Karpas-422 (cell line): ENCODE data around the gene GPER1. TPM values are rescaled to one million over a fixed set of nuclear protein-coding genes. Genes with fewer than 3 reads are reported as not detected.
"Not testable (repeated sequence)": the region's sequence is repeated elsewhere in the genome, so short reads cannot be mapped to it uniquely, and the experiment has no call there.

Experiments used
- DNase-seq: peaks from one replicate; pipeline ENCODE4 v3.0.0-alpha.2; 2015
- H2AFZ ChIP-seq: fragments of 200-600 bp; sonication (generic); 2 replicates; pipeline ENCODE4 v1.6.1; 2014; ENCODE audit warnings: antibody characterized with exemption, low read length, mixed read lengths
- H3K27ac ChIP-seq: fragments of 200-600 bp; sonication (generic); 2 replicates; pipeline ENCODE4 v1.5.1; 2014; ENCODE audit warnings: mild to moderate bottlenecking, low read length, moderate library complexity
- H3K27me3 ChIP-seq: fragments of 200-600 bp; sonication (generic); 2 replicates; pipeline ENCODE4 v1.6.1; 2014; ENCODE audit warnings: low read length, mixed read lengths
- H3K36me3 ChIP-seq: fragments of 200-600 bp; sonication (generic); 2 replicates; pipeline ENCODE4 v1.6.1; 2014; ENCODE audit warnings: low read length, mixed read lengths; ENCODE audit not compliant: insufficient read depth
- H3K4me1 ChIP-seq: fragments of 200-600 bp; sonication (generic); 2 replicates; pipeline ENCODE4 v1.6.1; 2014; ENCODE audit warnings: mild to moderate bottlenecking, low read length, mixed read lengths
- H3K4me2 ChIP-seq: fragments of 200-600 bp; sonication (generic); 2 replicates; pipeline ENCODE4 v1.6.1; 2014; ENCODE audit warnings: low read length, low read depth, mild to moderate bottlenecking; ENCODE audit not compliant: poor library complexity, severe bottlenecking
- H3K4me3 ChIP-seq: fragments of 200-600 bp; sonication (generic); 2 replicates; pipeline ENCODE4 v1.5.1; 2014; ENCODE audit warnings: mild to moderate bottlenecking, antibody characterized with exemption, low read length, mixed read lengths
- H3K79me2 ChIP-seq: fragments of 200-600 bp; sonication (generic); 2 replicates; pipeline ENCODE4 v1.6.1; 2014; ENCODE audit warnings: mild to moderate bottlenecking, low read length, mixed read lengths
- H3K9ac ChIP-seq: fragments of 200-600 bp; sonication (generic); 2 replicates; pipeline ENCODE4 v1.6.0; 2014; ENCODE audit warnings: low read length
- H3K9me2 ChIP-seq: fragments of 200-600 bp; sonication (generic), shearing (Covaris generic); replicated peaks from 2 replicates; pipeline ENCODE4 v1.6.0; 2014; ENCODE audit warnings: mild to moderate bottlenecking, low read length, moderate library complexity; ENCODE audit not compliant: insufficient read depth
- H3K9me3 ChIP-seq: fragments of 300-700, 200-600 bp; sonication (generic); 2 replicates; pipeline ENCODE4 v1.6.1; 2014; ENCODE audit warnings: low read length, mixed read lengths
- H4K20me1 ChIP-seq: fragments of 200-600 bp; sonication (generic); 2 replicates; pipeline ENCODE4 v1.6.1; 2014; ENCODE audit warnings: mild to moderate bottlenecking, antibody characterized with exemption, low read length, low read depth; ENCODE audit not compliant: insufficient read depth
- total RNA-seq: library from RNA; depleted of rRNA; stranded (reverse); fragments of >200 nt; shearing (Covaris generic); gene quantifications from 2 replicates; pipeline ENCODE4 v1.2.3, GENCODE V29; 2014; ENCODE audit warnings: low replicate concordance

The GPER1 gene
- total RNA-seq, 1 experiment from 2014 or later: not detected

GRCh38 chr7:1116383-1117008 is 28.6 kb downstream of the GPER1 start:
- not testable (repeated sequence) for H3K27ac ChIP-seq, DNase-seq, H3K4me3 ChIP-seq, H3K4me2 ChIP-seq, H3K9me3 ChIP-seq, H3K4me1 ChIP-seq, H3K9me2 ChIP-seq, H3K79me2 ChIP-seq, H4K20me1 ChIP-seq, H3K27me3 ChIP-seq, H3K9ac ChIP-seq, H3K36me3 ChIP-seq, H2AFZ ChIP-seq

GRCh38 chr7:1117321-1117928 is 29.5 kb downstream of the GPER1 start:
- H3K36me3 ChIP-seq: no peaks in the 10 kb centered on the region
- H3K4me3 ChIP-seq: no peak overlapping the region
- H3K9me2 ChIP-seq: no peaks in the 10 kb centered on the region
- H3K9ac ChIP-seq: no peak overlapping the region
- no peak overlapping the region for H2AFZ ChIP-seq
- no peaks in the 10 kb centered on the region for H3K9me3 ChIP-seq
- H3K4me1 ChIP-seq: peaks cover under 1% of the 10 kb centered on the region
- H4K20me1 ChIP-seq: peaks cover 9% of the 10 kb centered on the region; the same call in 1 of the 2 replicates
- H3K79me2 ChIP-seq: no peaks in the 10 kb centered on the region
- no peak overlapping the region for H3K27ac ChIP-seq
- no peak overlapping the region for H3K4me2 ChIP-seq
- no peak for DNase-seq
- H3K27me3 ChIP-seq: no peaks in the 10 kb centered on the region

DNA sequence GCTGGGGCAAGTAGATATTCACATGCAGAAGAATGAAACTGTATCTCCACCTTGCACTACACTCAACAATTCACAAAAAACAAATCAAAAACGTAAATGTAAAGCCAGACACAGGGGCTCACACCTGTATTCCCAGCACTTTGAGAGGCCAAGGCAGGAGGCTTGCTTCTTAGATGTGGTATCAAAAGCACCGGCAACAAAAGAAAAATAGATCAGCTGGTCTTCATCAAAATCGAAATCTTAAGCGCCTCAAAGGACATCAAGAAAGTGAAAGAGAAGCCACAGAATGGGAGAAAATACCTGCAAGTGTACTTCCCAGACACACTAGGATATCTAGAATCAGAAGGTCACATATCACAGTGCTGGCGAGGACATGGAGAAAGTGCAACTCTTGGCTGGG is 31.3 kb downstream of the GPER1 start:
- H3K9me3 ChIP-seq: no peaks in the 10 kb centered on the region
- H3K4me1 ChIP-seq: peaks cover 9% of the 10 kb centered on the region
- DNase-seq: no peak
- H3K27ac ChIP-seq: no peak overlapping the region
- no peak overlapping the region for H3K4me3 ChIP-seq
- H2AFZ ChIP-seq: no peak overlapping the region
- H3K27me3 ChIP-seq: no peaks in the 10 kb centered on the region
- H3K9ac ChIP-seq: no peak overlapping the region
- H3K4me2 ChIP-seq: no peak overlapping the region
- H4K20me1 ChIP-seq: peaks cover 21% of the 10 kb centered on the region; the same call in 1 of the 2 replicates
- no peaks in the 10 kb centered on the region for H3K79me2 ChIP-seq
- no peaks in the 10 kb centered on the region for H3K9me2 ChIP-seq
- H3K36me3 ChIP-seq: no peaks in the 10 kb centered on the region

DNA sequence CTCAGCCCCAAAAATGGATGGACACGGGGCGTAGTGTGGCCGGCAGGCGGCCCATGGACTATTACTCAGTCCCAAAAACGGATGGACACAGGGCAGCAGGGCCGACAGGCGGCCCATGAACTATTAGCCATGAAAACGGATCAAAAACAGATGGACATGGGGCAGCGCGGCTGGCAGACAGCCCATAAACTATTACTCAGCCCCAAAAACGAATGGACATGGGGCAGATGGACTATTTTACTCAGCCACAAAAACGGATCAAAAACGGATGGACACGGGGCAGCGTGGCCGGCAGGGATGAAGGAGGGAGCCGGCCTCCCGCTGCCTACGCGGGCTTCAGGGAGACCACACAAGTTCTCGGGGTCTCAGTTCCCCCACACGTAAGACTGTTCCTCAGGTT is 32.9 kb downstream of the GPER1 start:
- H3K79me2 ChIP-seq: no peaks in the 10 kb centered on the region

DNA sequence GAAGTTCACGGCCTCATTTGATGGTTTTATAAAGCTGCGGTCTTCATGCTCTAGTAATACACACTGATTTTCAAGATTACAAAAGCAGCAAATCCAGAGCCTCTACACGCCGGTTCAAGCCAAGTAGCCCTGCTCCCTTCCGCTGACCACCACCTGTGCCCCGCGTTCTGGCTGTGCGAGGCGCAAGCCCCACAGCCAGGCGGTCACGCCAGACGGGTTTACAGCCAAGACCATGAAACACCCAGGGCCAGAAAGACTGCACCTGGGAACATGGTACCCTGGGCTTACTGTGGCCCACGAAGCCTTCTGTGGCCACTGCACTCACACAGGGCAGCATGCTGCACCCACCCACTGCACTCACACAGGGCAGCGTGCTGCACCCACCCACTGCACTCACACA is 33.6 kb downstream of the GPER1 start:
- Histone ChIP-seq H3K9me2 (no peaks in the 10 kb centered on the region), H3K27ac (no peak overlapping the region), H3K4me1 (peaks cover 9% of the 10 kb centered on the region), H3K4me2 (no peak overlapping the region), H3K4me3 (no peak overlapping the region), H4K20me1 (peaks cover 25% of the 10 kb centered on the region; the same call in 1 of the 2 replicates), H3K36me3 (no peaks in the 10 kb centered on the region), H3K27me3 (no peaks in the 10 kb centered on the region), H3K9ac (no peak overlapping the region), H3K9me3 (no peaks in the 10 kb centered on the region), H3K79me2 (no peaks in the 10 kb centered on the region), H2AFZ (no peak overlapping the region)
- no peak for DNase-seq

More for the DNA sequence above, 32.9 kb downstream of the GPER1 start:
- H3K9me2 ChIP-seq: no peaks in the 10 kb centered on the region
- DNase-seq: no peak
- no peak overlapping the region for H3K4me2 ChIP-seq
- H2AFZ ChIP-seq: no peak overlapping the region
- peaks cover 9% of the 10 kb centered on the region for H3K4me1 ChIP-seq
- no peaks in the 10 kb centered on the region for H3K9me3 ChIP-seq
- H3K4me3 ChIP-seq: no peak overlapping the region
- no peak overlapping the region for H3K9ac ChIP-seq
- H3K27me3 ChIP-seq: no peaks in the 10 kb centered on the region
- H4K20me1 ChIP-seq: peaks cover 25% of the 10 kb centered on the region; the same call in 1 of the 2 replicates
- H3K36me3 ChIP-seq: no peaks in the 10 kb centered on the region
- no peak overlapping the region for H3K27ac ChIP-seq

- no peak overlapping the region for H3K9ac ChIP-seq
- peaks cover 25% of the 10 kb centered on the region; the same call in 1 of the 2 replicates for H4K20me1 ChIP-seq
- H3K36me3 ChIP-seq: no peaks in the 10 kb centered on the region
- no peaks in the 10 kb centered on the region for H3K79me2 ChIP-seq
- no peak overlapping the region for H2AFZ ChIP-seq
- no peaks in the 10 kb centered on the region for H3K9me2 ChIP-seq
- no peaks in the 10 kb centered on the region for H3K27me3 ChIP-seq
- H3K4me3 ChIP-seq: no peak overlapping the region
- H3K4me2 ChIP-seq: no peak overlapping the region
- peaks cover 9% of the 10 kb centered on the region for H3K4me1 ChIP-seq
- no peak overlapping the region for H3K27ac ChIP-seq
- no peaks in the 10 kb centered on the region for H3K9me3 ChIP-seq
- peak; percentile 44 for DNase-seq
Observed at GRCh38 chr7:1121886-1122831, 34.2 kb downstream of the GPER1 start.

- DNase-seq: no peak
- Histone ChIP-seq H3K9me2 (no peaks in the 10 kb centered on the region), H3K9ac (no peak overlapping the region)
Observed at GRCh38 chr7:1122832-1123501, 35.1 kb downstream of the GPER1 start.

More at GRCh38 chr7:1122832-1123501, 35.1 kb downstream of the GPER1 start:
- H3K4me3 ChIP-seq: no peak overlapping the region
- H3K27me3 ChIP-seq: no peaks in the 10 kb centered on the region
- no peak overlapping the region for H3K4me2 ChIP-seq
- no peaks in the 10 kb centered on the region for H3K36me3 ChIP-seq
- no peaks in the 10 kb centered on the region for H3K9me3 ChIP-seq
- H4K20me1 ChIP-seq: peaks cover 25% of the 10 kb centered on the region; the same call in 1 of the 2 replicates
- no peaks in the 10 kb centered on the region for H3K79me2 ChIP-seq
- peaks cover 9% of the 10 kb centered on the region for H3K4me1 ChIP-seq
- H2AFZ ChIP-seq: no peak overlapping the region
- H3K27ac ChIP-seq: no peak overlapping the region
